ENCODE measurements around the gene DHDH. TPM values are rescaled to one million over a fixed set of nuclear protein-coding genes. Genes with fewer than 3 reads are reported as not detected.

Gene DHDH
- polyA plus RNA-seq, 3 donors = 0.38 TPM; not detected in 2

DNA sequence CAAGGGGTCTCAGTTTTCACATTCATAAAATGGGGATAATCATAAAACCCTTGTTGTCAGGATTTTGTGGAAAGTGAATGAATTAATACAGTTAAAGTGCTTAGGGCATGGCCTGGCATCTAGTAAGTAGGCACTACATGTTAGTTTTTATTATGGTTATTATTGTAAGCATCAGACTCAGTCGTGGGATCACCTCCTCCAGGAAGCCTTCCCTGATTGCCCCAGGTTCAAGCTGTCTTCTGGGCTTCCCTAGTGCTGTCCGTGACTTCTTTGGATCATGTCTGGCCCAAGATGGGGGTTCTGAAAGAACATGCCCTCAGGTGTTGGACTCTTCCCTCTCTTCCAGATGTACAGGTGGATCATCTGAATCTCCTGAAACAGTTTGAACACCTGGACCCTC is 22.7 kb upstream of the DHDH start:
- peaks cover 8% of the 10 kb centered on the region for H3K4me1 Mint-ChIP-seq
- Histone ChIP-seq H3K79me2 (ENCODE audit: insufficient read depth, low read length) (no peaks in the 10 kb centered on the region), H4K20me1 (ENCODE audit: insufficient read depth, low read length) (no peaks in the 10 kb centered on the region), H3K4me2 (replicated peaks; ENCODE audit: extremely low read depth, low read length, poor library complexity, severe bottlenecking) (no peak overlapping the region), H3K9me3 (replicated peaks in 1 of 2; ENCODE audit: control insufficient read depth in 1 of 2, insufficient read depth in 1 of 2, low read length in 2 of 2) (no peaks in the 10 kb centered on the region), H3K9ac (ENCODE audit: insufficient read depth, low read length, poor library complexity, severe bottlenecking) (no peak overlapping the region), H2AFZ (ENCODE audit: insufficient read depth, low read depth, low read length, poor library complexity, severe bottlenecking) (no peak overlapping the region), H3K4me1 (ENCODE audit: control insufficient read depth in 1 of 2, insufficient read depth in 2 of 2, low read length in 2 of 2) (peaks cover 9 to 11% of the 10 kb centered on the region in 2 donors), H3K27ac (ENCODE audit: low read depth in 1 of 2, low read length in 2 of 2) (no peak overlapping the region), H3K36me3 (replicated peaks in 1 of 2; ENCODE audit: control insufficient read depth in 1 of 2, insufficient read depth in 2 of 2, low read length in 2 of 2) (peaks cover 64 to 86% of the 10 kb centered on the region in 2 donors), H3K27me3 (ENCODE audit: control insufficient read depth in 2 of 2, insufficient read depth in 2 of 2, low read length in 2 of 2) (no peaks in the 10 kb centered on the region), H3K4me3 (replicated peaks in 1 of 3; ENCODE audit: low read depth in 2 of 3, low read length in 3 of 3) (no peak overlapping the region)
- H3K27me3 Mint-ChIP-seq (ENCODE audit: low read depth in 3 of 3) = peaks cover 0 to 2% (median 0%) of the 10 kb centered on the region in 3 donors
- no peak overlapping the region for H3K4me3 Mint-ChIP-seq
- no peak for DNase-seq
- peaks cover 0 to 5% (median 2%) of the 10 kb centered on the region in 7 donors for H3K9me3 Mint-ChIP-seq
- TF ChIP-seq, protein P1, sequence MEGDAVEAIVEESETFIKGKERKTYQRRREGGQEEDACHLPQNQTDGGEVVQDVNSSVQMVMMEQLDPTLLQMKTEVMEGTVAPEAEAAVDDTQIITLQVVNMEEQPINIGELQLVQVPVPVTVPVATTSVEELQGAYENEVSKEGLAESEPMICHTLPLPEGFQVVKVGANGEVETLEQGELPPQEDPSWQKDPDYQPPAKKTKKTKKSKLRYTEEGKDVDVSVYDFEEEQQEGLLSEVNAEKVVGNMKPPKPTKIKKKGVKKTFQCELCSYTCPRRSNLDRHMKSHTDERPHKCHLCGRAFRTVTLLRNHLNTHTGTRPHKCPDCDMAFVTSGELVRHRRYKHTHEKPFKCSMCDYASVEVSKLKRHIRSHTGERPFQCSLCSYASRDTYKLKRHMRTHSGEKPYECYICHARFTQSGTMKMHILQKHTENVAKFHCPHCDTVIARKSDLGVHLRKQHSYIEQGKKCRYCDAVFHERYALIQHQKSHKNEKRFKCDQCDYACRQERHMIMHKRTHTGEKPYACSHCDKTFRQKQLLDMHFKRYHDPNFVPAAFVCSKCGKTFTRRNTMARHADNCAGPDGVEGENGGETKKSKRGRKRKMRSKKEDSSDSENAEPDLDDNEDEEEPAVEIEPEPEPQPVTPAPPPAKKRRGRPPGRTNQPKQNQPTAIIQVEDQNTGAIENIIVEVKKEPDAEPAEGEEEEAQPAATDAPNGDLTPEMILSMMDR (IDR thresholded peaks at IDR 0.05) = no peak
- WGBS (ENCODE audit: insufficient coverage) = 93% methylated on average over 2 of the region's 2 CpGs
- intact Hi-C loops (cut with micrococcal nuclease) = no loop called here
- peaks cover 66 to 93% of the 10 kb centered on the region in 2 donors for H3K36me3 Mint-ChIP-seq
- no peak overlapping the region for H3K27ac Mint-ChIP-seq

DNA sequence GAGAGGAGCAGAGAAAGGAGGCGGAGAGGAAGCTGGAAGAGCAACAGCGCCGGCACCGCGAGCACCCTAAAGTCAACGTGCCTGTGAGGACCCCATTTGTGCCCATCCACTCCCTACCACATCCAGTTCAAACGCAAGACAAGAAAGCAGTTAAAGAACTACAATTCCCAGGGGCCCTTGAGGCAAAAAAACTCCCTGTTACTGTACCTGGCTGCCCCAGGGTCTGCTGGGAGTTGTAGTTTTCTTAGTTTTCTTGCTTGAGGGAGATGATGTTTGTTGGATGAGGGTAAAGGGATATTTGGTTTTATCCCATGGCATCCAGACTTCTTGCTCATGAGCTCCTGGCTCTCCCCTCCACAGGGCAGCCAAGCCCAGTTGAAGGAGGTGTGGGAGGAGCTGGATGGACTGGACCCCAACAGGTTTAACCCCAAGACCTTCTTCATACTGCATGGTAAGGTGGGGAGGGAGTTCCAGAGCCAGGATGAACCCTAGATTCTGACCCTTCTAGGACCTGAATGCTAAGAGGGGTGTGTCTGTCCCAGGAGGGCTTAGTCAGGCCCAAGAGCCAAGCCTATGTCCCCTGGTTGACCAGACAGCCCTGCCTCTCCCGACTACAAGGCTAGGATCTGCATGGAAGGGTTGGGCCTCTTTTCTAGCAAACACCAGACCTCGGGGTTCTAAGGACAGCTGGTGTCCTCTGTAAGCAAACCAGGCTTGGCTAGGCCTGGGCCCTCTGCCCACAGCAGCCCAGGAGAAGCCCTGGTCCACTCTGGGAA is 20.2 kb upstream of the DHDH start:
- WGBS (ENCODE audit: insufficient coverage) = 100% methylated on average over 2 of the region's 9 CpGs
- Histone ChIP-seq H2AFZ (ENCODE audit: insufficient read depth, low read depth, low read length, poor library complexity, severe bottlenecking) (no peak overlapping the region), H3K27ac (ENCODE audit: low read depth in 1 of 2, low read length in 2 of 2) (no peak overlapping the region), H3K4me3 (replicated peaks in 1 of 3; ENCODE audit: low read depth in 2 of 3, low read length in 3 of 3) (no peak overlapping the region), H3K36me3 (replicated peaks in 1 of 2; ENCODE audit: control insufficient read depth in 1 of 2, insufficient read depth in 2 of 2, low read length in 2 of 2) (peaks cover 69 to 92% of the 10 kb centered on the region in 2 donors), H3K4me2 (replicated peaks; ENCODE audit: extremely low read depth, low read length, poor library complexity, severe bottlenecking) (no peak overlapping the region), H3K4me1 (ENCODE audit: control insufficient read depth in 1 of 2, insufficient read depth in 2 of 2, low read length in 2 of 2) (no peaks in the 10 kb centered on the region), H3K9me3 (replicated peaks in 1 of 2; ENCODE audit: control insufficient read depth in 1 of 2, insufficient read depth in 1 of 2, low read length in 2 of 2) (no peaks in the 10 kb centered on the region), H4K20me1 (ENCODE audit: insufficient read depth, low read length) (no peaks in the 10 kb centered on the region), H3K9ac (ENCODE audit: insufficient read depth, low read length, poor library complexity, severe bottlenecking) (no peak overlapping the region), H3K27me3 (ENCODE audit: control insufficient read depth in 2 of 2, insufficient read depth in 2 of 2, low read length in 2 of 2) (no peaks in the 10 kb centered on the region), H3K79me2 (ENCODE audit: insufficient read depth, low read length) (no peaks in the 10 kb centered on the region)
- Mint-ChIP-seq H3K4me1 (no peaks in the 10 kb centered on the region), H3K36me3 (peaks cover 64 to 95% of the 10 kb centered on the region in 2 donors), H3K4me3 (no peak overlapping the region), H3K27me3 (ENCODE audit: low read depth in 3 of 3) (peaks cover 0 to 2% (median 0%) of the 10 kb centered on the region in 3 donors), H3K9me3 (peaks cover 0 to 5% (median 0%) of the 10 kb centered on the region in 7 donors), H3K27ac (peak overlapping the region in 1 of 7 donors; percentile 36)
- peak in 1 of 3 donors; percentile 25 for DNase-seq
- intact Hi-C loops (cut with micrococcal nuclease) = no loop called here
- TF ChIP-seq, protein P1 (IDR thresholded peaks at IDR 0.05) = no peak

Data from CD14-positive monocyte (primary cell).